ENCODE measurements around the gene DOCK1.

Gene DOCK1

DNA sequence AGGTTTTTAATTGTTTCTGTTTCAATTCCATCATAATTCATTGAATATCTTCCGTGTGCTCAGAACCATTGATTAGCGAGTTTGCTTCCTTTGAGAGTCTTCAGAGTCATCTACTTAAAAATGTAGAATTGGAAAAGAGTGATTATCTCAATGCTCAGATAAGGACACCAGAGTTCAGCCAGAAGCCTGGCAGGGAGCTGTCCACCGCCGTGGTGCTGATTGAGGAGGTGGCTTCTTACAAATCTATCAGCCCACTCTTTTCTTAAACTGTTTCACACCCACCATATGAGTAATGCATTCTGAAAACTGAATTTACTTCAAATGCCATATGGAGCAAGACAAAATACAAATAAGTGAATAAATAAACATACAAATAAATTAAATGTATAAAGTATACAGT lies 211.9 kb downstream of the DOCK1 start:
- Histone ChIP-seq H3K4me1 (ENCODE audit: low read depth, poor library complexity, severe bottlenecking) (no peaks in the 10 kb centered on the region), H3K9ac (no peak overlapping the region), H2AFZ (ENCODE audit: low read depth) (no peak overlapping the region), H3K27me3 (ENCODE audit: insufficient read depth, low read depth) (no peaks in the 10 kb centered on the region), H4K20me1 (ENCODE audit: insufficient read depth) (no peaks in the 10 kb centered on the region), H3K36me3 (ENCODE audit: insufficient read depth) (no peaks in the 10 kb centered on the region), H3K4me2 (no peak overlapping the region), H3K79me2 (ENCODE audit: insufficient read depth, low read depth) (no peaks in the 10 kb centered on the region), H3K4me3 (IDR thresholded peaks at IDR 0.05; ENCODE audit: insufficient read depth, low read depth, low read length) (no peak overlapping the region), H3K27ac (no peak overlapping the region)
- TF ChIP-seq, protein P1, sequence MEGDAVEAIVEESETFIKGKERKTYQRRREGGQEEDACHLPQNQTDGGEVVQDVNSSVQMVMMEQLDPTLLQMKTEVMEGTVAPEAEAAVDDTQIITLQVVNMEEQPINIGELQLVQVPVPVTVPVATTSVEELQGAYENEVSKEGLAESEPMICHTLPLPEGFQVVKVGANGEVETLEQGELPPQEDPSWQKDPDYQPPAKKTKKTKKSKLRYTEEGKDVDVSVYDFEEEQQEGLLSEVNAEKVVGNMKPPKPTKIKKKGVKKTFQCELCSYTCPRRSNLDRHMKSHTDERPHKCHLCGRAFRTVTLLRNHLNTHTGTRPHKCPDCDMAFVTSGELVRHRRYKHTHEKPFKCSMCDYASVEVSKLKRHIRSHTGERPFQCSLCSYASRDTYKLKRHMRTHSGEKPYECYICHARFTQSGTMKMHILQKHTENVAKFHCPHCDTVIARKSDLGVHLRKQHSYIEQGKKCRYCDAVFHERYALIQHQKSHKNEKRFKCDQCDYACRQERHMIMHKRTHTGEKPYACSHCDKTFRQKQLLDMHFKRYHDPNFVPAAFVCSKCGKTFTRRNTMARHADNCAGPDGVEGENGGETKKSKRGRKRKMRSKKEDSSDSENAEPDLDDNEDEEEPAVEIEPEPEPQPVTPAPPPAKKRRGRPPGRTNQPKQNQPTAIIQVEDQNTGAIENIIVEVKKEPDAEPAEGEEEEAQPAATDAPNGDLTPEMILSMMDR (conservative IDR thresholded peaks at IDR 0.05; ENCODE audit: low read depth, low read length) = no peak

DNA sequence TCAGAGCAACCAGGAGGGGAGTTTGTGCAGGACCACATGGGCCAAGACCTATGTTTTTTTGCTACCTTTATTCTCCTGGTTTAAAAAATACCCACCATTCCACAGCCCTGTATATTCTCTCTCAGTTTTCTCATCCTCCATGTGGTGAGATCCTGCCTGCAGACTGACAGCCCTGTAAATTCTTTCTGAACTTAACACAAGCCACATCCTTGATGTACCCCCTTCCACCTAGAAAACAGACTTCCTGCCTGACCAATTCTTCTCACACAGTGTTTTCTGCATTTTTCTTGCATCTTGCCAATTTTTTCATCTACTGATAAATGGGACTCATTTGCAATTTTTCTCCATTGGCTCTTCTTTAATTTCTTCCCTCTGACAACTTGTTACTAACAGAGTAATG lies 212.8 kb downstream of the DOCK1 start:
- Histone ChIP-seq H3K79me2 (ENCODE audit: insufficient read depth, low read depth) (no peaks in the 10 kb centered on the region), H3K27me3 (ENCODE audit: insufficient read depth, low read depth) (no peaks in the 10 kb centered on the region), H3K4me3 (IDR thresholded peaks at IDR 0.05; ENCODE audit: insufficient read depth, low read depth, low read length) (no peak overlapping the region), H3K4me2 (no peak overlapping the region), H3K9ac (no peak overlapping the region), H3K27ac (no peak overlapping the region), H3K4me1 (ENCODE audit: low read depth, poor library complexity, severe bottlenecking) (no peaks in the 10 kb centered on the region), H3K36me3 (ENCODE audit: insufficient read depth) (no peaks in the 10 kb centered on the region), H2AFZ (ENCODE audit: low read depth) (no peak overlapping the region), H4K20me1 (ENCODE audit: insufficient read depth) (no peaks in the 10 kb centered on the region)
- TF ChIP-seq, protein P1 (conservative IDR thresholded peaks at IDR 0.05; ENCODE audit: low read depth, low read length) = no peak

DNA sequence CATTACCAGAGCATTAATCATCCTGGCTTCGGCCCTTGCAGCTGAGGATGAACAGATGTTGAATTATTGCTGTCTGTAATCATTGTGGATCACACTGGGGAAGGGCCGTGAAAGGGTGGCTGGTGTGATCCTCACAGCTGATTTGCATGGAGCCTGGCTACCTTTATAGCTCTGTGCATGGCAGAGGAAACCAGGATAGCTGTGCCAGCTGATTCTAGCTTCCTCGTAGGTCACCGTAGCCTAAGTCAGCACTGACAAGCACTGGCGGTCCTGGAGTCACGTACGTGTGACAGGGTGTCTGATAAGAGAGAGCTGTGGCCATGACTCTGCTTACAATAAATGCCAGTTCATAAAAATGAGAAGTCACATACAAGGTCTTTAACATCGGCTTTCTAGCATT lies 214.7 kb downstream of the DOCK1 start:
- no peaks in the 10 kb centered on the region for H3K27me3 ChIP-seq (ENCODE audit: insufficient read depth, low read depth)
- no peak overlapping the region for H3K9ac ChIP-seq
- H3K4me3 ChIP-seq (IDR thresholded peaks at IDR 0.05; ENCODE audit: insufficient read depth, low read depth, low read length) = no peak overlapping the region
- no peak overlapping the region for H2AFZ ChIP-seq (ENCODE audit: low read depth)
- no peaks in the 10 kb centered on the region for H3K4me1 ChIP-seq (ENCODE audit: low read depth, poor library complexity, severe bottlenecking)
- no peaks in the 10 kb centered on the region for H4K20me1 ChIP-seq (ENCODE audit: insufficient read depth)
- no peak overlapping the region for H3K27ac ChIP-seq
- H3K36me3 ChIP-seq (ENCODE audit: insufficient read depth) = no peaks in the 10 kb centered on the region
- TF ChIP-seq, protein P1 (conservative IDR thresholded peaks at IDR 0.05; ENCODE audit: low read depth, low read length) = no peak
- H3K4me2 ChIP-seq = no peak overlapping the region
- no peaks in the 10 kb centered on the region for H3K79me2 ChIP-seq (ENCODE audit: insufficient read depth, low read depth)

DNA sequence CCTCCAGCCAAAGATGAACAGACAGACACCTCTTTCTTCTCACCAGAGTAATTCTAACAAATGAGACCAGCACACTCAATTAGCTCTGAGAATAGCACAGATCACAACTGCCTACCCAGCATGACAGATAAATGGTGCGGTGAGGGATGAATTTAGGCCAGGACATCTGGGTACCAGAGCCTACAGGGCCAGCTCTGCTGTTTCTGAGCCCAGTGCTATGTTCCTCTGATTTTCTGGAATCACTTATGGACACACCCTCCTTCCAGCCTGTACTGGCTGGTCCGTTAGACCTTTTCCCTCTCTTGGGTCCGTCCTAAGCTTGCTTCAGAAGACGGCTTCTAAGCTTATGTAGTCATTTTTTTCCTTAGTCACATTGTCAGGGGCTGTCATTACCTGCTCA lies 217.6 kb downstream of the DOCK1 start:
- H3K27me3 ChIP-seq (ENCODE audit: insufficient read depth, low read depth) = no peaks in the 10 kb centered on the region
- no peaks in the 10 kb centered on the region for H4K20me1 ChIP-seq (ENCODE audit: insufficient read depth)
- H3K9ac ChIP-seq = no peak overlapping the region
- H3K4me1 ChIP-seq (ENCODE audit: low read depth, poor library complexity, severe bottlenecking) = no peaks in the 10 kb centered on the region
- no peak overlapping the region for H3K4me3 ChIP-seq (IDR thresholded peaks at IDR 0.05; ENCODE audit: insufficient read depth, low read depth, low read length)
- H3K36me3 ChIP-seq (ENCODE audit: insufficient read depth) = no peaks in the 10 kb centered on the region
- H2AFZ ChIP-seq (ENCODE audit: low read depth) = no peak overlapping the region
- H3K79me2 ChIP-seq (ENCODE audit: insufficient read depth, low read depth) = no peaks in the 10 kb centered on the region
- TF ChIP-seq, protein P1 (conservative IDR thresholded peaks at IDR 0.05; ENCODE audit: low read depth, low read length) = no peak
- no peak overlapping the region for H3K27ac ChIP-seq
- H3K4me2 ChIP-seq = no peak overlapping the region

DNA sequence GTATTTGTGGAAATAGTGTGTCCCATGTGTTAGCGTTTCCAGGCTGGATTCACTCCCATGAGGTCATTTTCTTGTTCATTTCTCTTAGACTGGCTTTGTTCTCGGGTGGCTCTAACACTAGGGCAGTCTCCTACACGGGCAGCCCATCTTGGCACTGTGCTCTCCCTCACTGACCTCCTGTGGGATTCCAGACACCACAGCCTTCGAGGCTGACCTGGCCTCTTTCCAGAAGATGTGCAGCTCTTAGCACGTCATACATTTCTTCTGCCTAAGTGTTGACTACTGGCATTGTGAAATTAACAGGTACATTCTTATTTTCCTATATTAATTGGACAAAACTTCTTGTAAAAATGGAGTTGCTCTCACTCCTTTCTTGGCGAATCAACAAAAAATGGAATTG lies 218.4 kb downstream of the DOCK1 start:
- TF ChIP-seq, protein P1 (conservative IDR thresholded peaks at IDR 0.05; ENCODE audit: low read depth, low read length) = no peak
- H3K27ac ChIP-seq = no peak overlapping the region
- H3K9ac ChIP-seq = no peak overlapping the region
- H3K36me3 ChIP-seq (ENCODE audit: insufficient read depth) = no peaks in the 10 kb centered on the region
- H3K79me2 ChIP-seq (ENCODE audit: insufficient read depth, low read depth) = no peaks in the 10 kb centered on the region
- H3K4me3 ChIP-seq (IDR thresholded peaks at IDR 0.05; ENCODE audit: insufficient read depth, low read depth, low read length) = no peak overlapping the region
- no peak overlapping the region for H3K4me2 ChIP-seq
- H4K20me1 ChIP-seq (ENCODE audit: insufficient read depth) = no peaks in the 10 kb centered on the region
- H2AFZ ChIP-seq (ENCODE audit: low read depth) = no peak overlapping the region
- no peaks in the 10 kb centered on the region for H3K27me3 ChIP-seq (ENCODE audit: insufficient read depth, low read depth)
- no peaks in the 10 kb centered on the region for H3K4me1 ChIP-seq (ENCODE audit: low read depth, poor library complexity, severe bottlenecking)

All from KMS-11 (cell line).